GM19372 (cell line): ENCODE results near the gene CELF4.

Experiments
- ATAC-seq: cut with Tn5 transposase; IDR thresholded peaks from one replicate; pipeline ENCODE4 v1.9.1; 2021; ENCODE audit warnings: mild to moderate bottlenecking, low read depth, moderate library complexity; ENCODE audit not compliant: unreplicated experiment

Gene CELF4

DNA sequence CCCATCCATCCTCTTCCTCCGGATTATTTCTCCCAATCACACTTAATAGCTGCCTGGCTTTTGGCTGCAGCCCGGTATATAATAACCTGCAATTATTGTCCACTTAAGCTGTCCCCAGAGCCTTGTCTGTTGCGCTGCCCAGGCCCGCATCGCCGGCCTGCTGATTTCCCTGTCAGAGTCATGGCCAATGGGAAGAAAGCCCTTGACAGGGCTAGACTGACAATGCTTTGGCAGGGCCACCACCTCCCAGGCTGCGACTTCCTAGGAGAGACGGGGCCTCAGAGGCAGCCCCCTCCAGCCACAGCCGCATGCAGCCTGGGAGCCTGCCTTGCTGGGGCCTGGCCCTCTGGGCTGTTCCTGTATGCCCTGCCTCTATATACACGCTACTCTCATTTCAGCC lies 10.0 kb upstream of the CELF4 start:
- no peak for ATAC-seq

DNA sequence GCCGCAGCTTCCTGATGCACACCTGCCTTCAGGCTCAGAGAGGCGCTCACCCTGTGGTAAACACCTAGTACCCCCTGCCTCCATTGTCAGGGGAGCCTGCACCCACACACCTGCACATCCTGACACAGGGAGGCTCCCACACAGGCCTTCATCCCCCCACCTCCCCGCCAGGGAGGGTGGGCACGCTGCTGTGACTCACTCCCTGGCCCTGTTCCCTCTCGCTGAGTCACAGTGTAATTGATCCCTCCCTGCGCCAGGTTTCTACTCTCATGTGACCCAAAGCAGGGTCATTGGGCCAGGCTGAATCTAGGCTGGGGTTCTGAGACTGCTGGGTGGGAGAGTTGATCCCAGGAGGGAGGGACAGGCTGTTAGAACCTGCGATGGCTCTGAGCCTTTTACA lies 8.5 kb upstream of the CELF4 start:
- no peak for ATAC-seq

DNA sequence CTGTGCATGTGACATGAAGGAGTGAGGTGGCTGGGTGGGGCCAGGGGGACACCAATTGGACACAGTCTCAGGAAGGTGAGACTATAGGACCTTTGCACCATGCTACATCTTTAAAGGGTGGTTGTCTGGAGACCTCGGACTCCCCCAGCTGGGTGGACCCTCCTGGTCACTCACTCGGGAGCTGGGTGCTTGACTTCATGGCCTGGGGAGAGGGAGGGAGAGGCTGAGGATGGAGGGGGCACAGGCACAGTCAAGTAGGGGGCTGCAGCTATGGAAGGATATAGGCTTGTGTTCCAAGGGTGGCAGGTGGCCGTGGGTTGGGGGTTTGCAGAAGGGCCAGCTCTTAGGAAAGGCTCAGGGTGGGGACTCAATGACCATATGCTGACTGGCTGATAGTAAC lies 7.1 kb upstream of the CELF4 start:
- no peak for ATAC-seq

GRCh38 chr18:37571266-37571665 lies 5.7 kb upstream of the CELF4 start:
- ATAC-seq = no peak

GRCh38 chr18:37570336-37570930 lies 4.8 kb upstream of the CELF4 start:
- no peak for ATAC-seq

DNA sequence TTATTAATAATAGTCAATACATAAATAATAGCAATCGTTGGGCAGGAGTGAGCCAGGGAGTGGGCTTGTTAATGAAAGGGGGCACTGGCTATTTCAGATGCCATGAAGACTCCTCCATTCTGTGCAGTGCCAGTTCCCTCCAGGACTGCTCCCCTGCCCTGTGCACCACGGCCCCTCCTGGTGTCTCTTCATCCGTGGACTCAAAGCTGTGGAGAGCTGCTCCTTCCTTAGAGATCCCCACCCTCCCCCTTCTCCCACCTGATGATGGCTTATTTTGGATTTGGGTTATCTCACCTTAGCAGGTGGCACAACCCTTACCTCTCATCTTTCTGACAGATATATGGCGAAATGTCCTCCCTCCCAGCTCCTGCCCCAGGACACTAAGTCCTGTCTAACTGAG lies 3.1 kb upstream of the CELF4 start:
- ATAC-seq = no peak

GRCh38 chr18:37567994-37568359 lies 2.4 kb upstream of the CELF4 start:
- ATAC-seq = no peak

DNA sequence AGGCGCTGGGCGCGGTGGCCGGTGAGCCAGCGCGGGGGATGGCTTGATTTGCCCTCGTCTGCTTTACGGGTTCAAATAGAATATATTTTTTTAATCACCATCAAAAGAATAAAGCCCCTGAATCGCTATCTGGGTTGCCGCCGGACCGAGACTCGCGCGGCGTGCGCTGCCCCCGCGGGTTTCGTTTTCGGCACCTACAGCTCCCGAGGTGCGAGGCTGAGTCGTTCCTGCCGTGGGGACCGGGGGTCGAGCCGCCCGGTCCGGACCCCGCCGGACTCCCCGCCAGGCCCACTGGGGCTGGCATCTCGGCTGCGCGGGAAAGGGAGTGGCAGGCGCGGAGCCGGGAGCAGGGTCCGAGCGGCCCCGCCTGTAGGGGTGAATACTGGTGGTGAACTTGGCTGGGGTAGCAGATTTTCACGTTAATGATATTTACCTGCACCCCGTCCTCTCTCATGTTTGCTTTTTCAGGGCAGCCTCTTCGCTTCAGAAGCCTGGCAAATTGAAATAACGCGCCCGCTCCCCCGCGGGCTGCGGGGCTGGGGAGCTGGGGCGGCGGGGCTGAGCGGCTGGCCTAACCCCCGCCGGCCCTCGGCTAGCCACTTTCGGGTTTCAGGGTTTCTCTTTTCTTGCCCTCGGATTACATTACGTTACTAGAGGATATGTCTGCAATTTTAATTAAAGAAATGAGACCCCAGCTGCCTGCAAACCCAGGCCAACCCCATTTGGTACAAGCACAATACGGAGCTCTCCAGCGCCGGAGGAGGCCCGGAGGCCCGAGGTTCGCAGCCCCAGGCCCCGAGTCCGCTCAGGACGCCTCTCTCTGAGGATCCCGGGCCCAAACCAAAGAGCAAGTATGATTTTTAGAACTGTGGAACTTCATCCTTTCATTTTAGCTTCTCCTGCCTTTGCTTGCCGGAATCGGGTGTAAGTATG lies 1.7 kb upstream of the CELF4 start:
- no peak for ATAC-seq

DNA sequence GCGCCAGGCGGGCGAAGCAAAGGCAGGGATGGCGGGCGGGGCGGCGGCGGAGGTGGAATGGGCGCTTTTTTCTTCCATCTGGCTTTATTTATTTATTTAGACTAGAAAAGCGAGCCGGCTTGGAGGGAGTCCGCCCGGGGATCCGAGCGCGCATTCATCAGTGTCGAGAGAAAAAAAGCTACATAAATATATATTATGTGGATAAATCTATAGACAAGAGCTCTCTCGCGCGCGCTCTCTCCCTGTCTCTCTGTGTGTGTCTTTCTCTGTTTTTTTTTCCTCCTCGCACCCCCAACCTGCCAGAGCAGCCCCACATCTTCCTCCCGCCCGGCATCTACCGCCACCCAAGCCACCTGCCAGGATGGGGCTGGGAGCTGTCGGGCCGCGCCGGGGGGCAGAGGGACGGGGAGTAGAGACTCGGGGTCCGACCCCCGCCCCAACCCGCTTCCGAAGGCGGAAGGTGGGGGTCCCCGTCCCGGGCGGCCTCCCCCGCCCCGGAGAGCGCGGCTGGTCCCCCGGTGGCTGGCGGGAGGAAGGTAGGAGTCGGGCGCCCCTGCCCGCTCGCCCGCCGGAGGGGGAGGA lies 972 bp upstream of the CELF4 start:
- ATAC-seq = no peak

GRCh38 chr18:37565977-37566478 lies 430 bp upstream of the CELF4 start:
- no peak for ATAC-seq

DNA sequence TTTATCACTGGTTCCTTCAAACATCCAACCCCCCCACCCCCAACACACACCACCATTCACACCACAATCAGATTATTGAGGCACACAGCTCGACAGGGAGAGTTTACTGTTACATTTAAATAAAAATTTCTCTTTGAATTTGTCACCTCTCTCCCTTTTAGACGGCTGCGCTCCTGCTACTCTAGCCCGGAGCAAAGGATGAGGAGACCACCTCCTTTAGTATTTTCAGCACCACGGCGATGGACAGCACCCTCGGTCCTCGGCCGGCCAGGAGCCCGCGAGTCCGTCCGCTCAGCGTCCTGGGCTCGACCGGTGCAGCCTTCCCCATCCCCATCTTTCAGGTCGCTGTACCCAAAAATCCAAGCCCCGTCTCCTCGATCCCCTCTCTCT lies 892 bp downstream of the CELF4 start:
- no peak for ATAC-seq

DNA sequence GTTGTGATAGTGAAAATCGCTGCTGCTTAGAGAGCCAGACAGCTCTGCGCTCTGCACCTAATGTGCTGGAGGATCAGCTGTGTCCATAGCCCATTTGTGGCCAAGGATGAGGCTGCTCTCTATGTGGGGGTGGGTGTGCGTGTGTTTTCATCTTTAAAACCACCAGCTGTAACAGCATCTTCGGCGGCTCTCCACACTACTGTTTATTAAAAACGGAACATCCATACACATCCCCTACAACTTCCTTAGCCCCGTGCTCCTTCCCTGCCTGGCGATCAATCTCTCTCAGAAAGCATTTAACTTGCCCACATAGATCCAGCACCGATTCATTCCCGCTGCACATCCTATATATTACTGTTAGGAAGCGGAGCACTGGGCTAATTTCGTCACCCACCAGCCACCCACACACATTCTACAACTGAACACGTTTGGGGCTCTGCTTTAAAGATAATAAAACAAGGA lies 1.6 kb downstream of the CELF4 start:
- no peak for ATAC-seq

- ATAC-seq = no peak
Observed at GRCh38 chr18:37561986-37562385, 3.6 kb downstream of the CELF4 start.

- no peak for ATAC-seq
Observed at GRCh38 chr18:37560003-37560402, 5.6 kb downstream of the CELF4 start.

DNA sequence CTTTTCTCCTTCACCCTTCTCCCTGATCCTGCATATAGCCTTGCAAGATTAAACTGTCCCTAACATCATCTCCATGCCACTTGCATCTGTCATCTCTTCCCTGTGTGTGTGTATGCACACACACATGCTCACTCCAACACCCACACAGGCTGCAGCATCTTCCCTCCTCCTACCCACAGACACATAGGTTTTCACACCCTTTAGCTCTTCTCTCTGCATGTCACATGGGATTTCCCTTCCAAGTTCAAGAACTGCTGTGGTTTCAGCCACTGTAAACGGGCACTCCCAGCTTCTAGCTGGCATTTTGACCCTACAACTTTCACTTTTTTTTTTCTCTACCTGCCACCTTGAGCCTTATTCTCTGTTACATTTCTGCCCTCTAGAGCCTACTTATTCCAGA lies 6.4 kb downstream of the CELF4 start:
- ATAC-seq = no peak

GRCh38 chr18:37554399-37554787 lies 11.2 kb downstream of the CELF4 start:
- no peak for ATAC-seq

GRCh38 chr18:37553633-37554398 lies 11.8 kb downstream of the CELF4 start:
- ATAC-seq = no peak

GRCh38 chr18:37552286-37552685 lies 13.3 kb downstream of the CELF4 start:
- ATAC-seq = no peak

DNA sequence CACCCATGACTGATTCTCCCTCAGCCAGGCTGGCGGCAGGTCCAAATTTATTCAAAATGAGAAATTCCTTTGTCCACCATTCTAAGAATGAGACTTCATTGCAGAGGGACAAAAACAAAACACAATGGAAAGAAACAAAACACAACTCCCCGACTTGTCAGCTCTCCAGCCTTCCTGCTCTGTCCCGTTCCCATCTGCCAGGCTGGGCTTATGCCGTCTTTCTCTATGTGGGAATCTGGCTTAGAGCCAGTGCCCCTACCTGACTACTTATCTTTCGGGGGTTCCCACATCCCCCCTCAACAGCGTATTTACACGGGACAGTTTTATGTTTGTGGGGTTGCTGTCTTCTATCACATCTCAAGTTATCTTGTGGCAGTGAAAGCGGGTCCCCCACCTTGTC lies 13.8 kb downstream of the CELF4 start:
- ATAC-seq = no peak

DNA sequence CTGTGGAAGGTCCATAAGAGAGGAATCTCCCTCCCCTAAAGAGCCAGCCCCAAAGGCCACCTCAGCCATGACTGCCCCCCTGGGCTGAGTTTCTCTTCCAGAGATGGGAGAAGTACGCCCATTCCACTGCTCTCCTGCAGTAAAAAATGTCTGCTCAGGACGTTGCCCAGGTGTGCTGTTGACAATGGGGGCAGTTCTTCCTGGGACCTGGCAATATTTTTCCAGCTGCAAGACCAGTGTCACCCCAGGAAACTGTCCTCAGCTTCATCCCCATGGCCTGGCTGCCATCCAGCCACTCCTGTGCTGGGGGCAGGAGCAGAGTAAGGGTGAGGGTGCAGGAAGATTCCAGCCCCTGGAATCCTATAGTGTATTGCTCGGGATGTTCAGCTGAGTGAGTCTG lies 14.3 kb downstream of the CELF4 start:
- no peak for ATAC-seq
